ENCODE results near the gene ACTR3C.
"Not testable (repeated sequence)": the region's sequence is repeated elsewhere in the genome, so short reads cannot be mapped to it uniquely, and the experiment has no call there.

The ACTR3C gene

DNA sequence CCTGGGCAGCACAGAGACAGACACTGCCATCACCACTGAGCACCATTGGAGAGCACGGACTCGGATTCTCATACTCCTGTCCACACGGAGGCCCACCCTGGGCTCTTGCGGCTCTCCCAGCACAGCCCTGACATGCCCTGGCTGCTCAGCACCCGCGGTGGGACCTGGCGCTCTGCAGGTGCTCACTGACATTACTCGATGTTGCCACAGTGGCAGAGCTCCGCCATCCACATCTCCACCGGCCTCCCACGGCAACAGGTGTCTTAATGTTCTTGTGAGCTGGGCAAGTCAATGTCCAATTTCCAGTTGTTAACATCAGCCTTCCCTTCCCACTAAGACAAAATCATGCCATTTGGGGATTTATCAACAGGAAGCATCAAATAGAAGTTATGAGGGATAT is 45.0 kb downstream of the ACTR3C start:
- DNase-seq: not testable (repeated sequence)

DNA sequence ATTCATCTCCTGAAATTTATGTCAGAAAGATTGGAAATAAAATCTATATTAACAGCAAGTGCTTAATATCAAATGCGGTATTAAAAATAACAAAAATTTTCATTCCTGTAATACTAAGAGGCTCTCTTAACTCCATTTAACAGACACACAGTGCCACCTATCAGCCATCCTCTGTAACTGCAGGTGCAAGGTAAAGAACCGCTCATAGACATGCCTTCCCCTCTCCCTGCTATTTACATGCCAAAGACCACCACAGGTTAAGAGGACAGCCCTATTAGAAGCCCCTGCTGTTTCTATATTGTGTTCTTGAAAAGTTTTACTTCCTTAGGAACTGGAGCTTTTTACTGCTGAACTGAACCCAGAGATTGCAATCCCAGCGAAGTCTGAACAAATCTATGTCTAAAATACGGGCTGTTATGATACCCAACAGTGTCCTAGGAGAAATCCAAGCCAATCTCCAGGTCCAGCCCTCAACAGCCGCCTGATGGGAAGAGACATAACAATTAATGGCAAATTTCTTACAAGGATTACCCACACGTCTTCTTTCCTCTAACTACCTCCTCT is 47.1 kb downstream of the ACTR3C start:
- peak in 1 of 2 experiments; percentile 17 for DNase-seq

- not testable (repeated sequence) for DNase-seq
These were observed 51.4 kb downstream of the ACTR3C start for GRCh38 chr7:150271898-150272297.

- DNase-seq: not testable (repeated sequence)
These were observed 53.1 kb downstream of the ACTR3C start for GRCh38 chr7:150270101-150270824.

DNA sequence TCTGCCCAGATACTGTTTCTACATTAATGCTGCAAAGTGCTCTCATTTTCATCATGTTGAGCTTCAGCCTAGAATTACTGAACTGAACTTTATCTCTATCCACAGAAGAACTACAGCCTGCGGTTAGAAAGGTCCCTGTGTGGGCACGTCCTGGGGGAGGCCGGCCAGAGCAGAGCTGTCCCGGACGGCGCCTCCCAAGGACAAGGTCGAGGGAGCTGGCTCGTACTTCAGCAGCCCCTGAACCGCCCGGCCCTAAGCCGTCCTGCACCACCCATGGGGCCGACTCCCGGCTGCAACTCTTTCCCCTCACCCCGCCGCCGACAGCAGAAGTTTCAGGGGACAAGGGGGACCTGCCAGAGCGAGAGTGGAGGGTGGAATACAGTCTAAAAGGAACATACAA is 54.5 kb downstream of the ACTR3C start:
- DNase-seq: not testable (repeated sequence)

GRCh38 chr7:150268287-150268686 is 55.1 kb downstream of the ACTR3C start:
- not testable (repeated sequence) for DNase-seq

DNA sequence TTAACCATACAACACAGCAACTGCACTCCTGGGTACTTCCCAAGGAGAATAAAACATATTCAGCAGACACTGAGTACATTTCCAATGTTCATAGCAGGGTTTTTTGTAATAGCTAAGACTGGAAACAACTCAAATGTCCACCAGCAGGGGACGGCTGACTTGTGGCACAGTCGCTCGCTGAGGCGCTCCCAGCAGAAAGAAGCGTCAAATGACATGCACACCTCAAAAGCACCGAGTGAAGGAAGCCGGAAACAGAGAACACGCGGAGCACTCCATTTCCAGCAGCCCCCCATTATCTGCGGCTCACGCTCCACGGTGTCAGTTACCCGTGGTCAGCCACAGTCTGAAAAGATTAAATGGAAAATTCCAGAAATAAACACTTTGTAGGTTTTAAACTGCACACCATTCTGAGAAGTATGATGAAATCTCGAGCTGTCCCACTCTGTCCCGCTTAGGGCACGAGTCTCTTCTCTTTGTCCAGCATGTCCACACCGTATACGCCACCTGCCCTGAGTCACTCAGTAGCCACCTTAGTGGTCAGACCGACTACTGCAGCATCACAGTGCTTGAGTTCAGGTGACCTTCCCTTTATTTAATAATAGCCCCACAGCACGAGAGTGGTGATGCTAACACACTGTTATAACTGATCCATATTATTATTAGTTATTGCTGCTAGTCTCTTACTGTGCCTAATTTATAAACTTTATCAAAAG is 56.2 kb downstream of the ACTR3C start:
- not testable (repeated sequence) for DNase-seq

- not testable (repeated sequence) for DNase-seq
These were observed 60.7 kb downstream of the ACTR3C start for GRCh38 chr7:150262656-150263055.

- DNase-seq: not testable (repeated sequence)
These were observed 75.6 kb downstream of the ACTR3C start for GRCh38 chr7:150247745-150248144.

- not testable (repeated sequence) for DNase-seq
These were observed 78.1 kb downstream of the ACTR3C start for GRCh38 chr7:150245208-150245607.

GRCh38 chr7:150242935-150243334 is 80.4 kb downstream of the ACTR3C start:
- not testable (repeated sequence) for DNase-seq

- DNase-seq: not testable (repeated sequence)
These were observed 97.9 kb downstream of the ACTR3C start for GRCh38 chr7:150225444-150225843.

DNA sequence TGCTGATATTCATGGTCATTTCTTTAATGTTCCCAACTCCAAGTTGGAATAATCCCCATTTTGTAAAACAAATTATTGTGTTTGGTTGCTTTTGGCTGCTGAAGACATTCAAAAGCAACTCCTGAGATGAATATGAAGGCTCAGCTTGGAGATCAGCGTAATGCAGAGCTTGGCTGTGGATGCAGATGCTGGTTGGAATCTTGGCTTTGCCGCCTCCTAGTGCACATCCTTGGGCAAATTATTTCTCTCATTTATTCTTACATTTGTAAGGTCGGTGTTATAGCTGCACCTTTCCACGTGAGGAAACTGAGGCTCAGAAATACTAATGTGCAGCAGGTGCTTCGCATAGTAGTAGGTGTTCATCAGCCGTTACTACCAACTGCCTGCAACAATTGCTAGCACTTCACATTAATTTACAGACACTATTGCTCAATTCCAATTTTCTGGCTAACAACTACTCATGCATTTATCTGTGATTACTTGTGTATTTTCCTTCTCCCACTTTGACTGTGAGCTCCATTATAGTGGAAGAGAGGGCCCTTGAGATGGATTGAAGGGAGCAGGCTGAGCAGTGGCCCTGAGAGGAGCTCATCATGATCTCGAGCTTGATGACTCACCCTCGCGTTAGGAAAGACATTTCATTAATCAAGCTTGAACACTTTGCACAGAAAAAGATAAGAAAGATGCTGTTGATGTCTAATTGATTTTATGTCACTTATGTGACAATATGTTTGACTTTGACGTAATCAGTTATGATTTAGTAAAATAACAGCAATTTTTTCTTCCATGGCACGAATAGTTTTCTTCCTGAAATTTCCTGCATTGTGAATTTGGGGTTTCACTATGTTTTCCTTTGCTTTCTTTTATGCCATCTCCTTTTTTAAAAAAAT is 101.0 kb downstream of the ACTR3C start:
- DNase-seq: not testable (repeated sequence)

GRCh38 chr7:150220673-150221181 is 102.6 kb downstream of the ACTR3C start:
- not testable (repeated sequence) for DNase-seq

DNA sequence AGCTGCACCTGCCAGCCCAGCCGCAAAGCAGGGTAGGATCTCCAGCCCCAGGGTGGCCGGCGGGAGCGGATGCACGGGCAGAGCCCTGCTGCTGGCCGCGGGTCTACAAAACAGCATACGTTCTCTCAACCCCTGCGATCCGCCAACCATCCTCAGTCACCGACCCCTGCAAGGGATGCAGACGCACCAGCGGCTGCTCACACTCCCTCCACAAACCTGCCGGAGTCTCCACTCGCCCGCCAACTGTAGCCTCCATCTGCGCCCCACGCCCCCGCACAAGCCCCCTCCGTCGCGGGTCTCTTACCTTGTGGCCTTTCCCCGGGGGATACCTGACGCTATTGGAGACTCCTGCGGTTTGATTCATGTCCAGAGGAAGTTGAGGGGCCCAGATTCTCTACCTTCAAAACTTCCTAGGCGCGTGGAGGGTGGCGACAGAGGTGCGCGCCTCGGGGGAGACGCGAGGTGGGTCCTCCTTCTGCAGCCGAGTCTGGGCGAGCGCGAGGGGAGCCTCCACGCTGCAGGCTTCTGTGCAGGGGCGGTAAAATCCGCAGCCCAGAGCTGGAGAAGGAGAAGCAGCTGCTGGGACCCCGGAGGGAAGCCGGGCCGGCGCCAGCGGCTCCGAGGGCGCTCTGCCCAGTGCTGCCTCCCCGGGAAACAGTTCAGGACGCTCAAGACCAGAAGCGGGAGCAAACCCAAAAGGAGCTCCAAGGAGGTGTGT is 103.2 kb downstream of the ACTR3C start:
- not testable (repeated sequence) for DNase-seq

DNA sequence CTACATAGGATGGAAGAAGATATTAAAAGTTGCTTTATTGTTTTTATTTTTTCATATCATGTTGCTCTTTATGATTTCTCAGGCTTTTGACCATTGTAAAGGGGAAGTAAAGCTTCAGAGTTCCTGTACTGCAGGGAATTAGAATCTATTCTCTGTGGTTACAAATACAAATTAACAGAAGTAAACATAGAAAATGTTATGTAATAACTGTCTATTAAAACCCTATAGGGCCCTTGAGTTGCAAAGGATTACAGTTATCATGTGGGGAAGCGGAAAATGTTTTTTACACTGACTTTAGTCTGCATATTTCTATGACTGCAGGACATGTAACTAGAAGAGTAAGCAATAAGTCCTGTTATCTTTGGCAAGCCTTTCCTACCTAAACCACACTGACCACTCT is 116.5 kb downstream of the ACTR3C start:
- DNase-seq: not testable (repeated sequence)

GRCh38 chr7:150205866-150206265 is 117.5 kb downstream of the ACTR3C start:
- DNase-seq: not testable (repeated sequence)

DNA sequence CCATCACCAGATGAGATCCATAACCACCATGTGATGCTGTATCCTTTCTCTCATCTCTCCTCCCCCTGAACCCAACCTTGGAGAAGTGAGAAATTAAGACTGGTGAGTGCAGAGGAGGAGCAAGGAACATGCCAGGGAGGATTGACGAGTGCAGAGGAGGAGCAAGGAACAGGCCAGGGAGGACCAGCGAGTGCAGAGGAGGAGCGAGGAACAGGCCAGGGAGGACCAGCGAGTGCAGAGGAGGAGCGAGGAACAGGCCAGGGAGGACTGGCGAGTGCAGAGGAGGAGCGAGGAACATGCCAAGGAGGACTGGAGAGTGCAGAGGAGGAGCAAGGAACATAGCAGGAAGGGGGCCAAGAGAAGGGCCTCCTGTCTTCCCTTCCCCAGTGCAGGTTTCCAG is 118.8 kb downstream of the ACTR3C start:
- DNase-seq: not testable (repeated sequence)

GRCh38 chr7:150202894-150203293 is 120.5 kb downstream of the ACTR3C start:
- not testable (repeated sequence) for DNase-seq
